H9 (cell line): ENCODE data around the gene ARPC1B. TPM values are rescaled to one million over a fixed set of nuclear protein-coding genes. Genes with fewer than 3 reads are reported as not detected.

Source experiments
- DNase-seq: peaks from one replicate; pipeline ENCODE4 v3.0.0-alpha.2; 2017
- H2AFZ ChIP-seq: one replicate; pipeline ENCODE4 v1.6.1; 2013; ENCODE audit warnings: mild to moderate bottlenecking, low read length, control low read depth, moderate library complexity
- H2AK5ac ChIP-seq: 2 replicates; pipeline ENCODE4 v1.6.1; 2013; ENCODE audit warnings: low read length, control low read depth, mixed read lengths; ENCODE audit not compliant: insufficient read length
- H2BK120ac ChIP-seq: one replicate; pipeline ENCODE4 v1.6.1; 2013; ENCODE audit warnings: low read depth, mild to moderate bottlenecking, low read length, control low read depth, inconsistent platforms; ENCODE audit not compliant: poor library complexity, severe bottlenecking
- H2BK12ac ChIP-seq: 2 replicates; pipeline ENCODE4 v1.6.1; 2013; ENCODE audit warnings: low read length, control low read depth, mixed read lengths, low read depth; ENCODE audit not compliant: insufficient read length
- H2BK15ac ChIP-seq: 2 replicates; pipeline ENCODE4 v1.6.1; 2013; ENCODE audit warnings: low read depth, low read length, control low read depth
- H2BK20ac ChIP-seq: one replicate; pipeline ENCODE4 v1.6.1; 2013; ENCODE audit warnings: low read depth, mild to moderate bottlenecking, low read length, control low read depth, inconsistent platforms; ENCODE audit not compliant: poor library complexity, severe bottlenecking
- H2BK5ac ChIP-seq: 2 replicates; pipeline ENCODE4 v1.6.1; 2013; ENCODE audit warnings: low read length, control low read depth, mixed read lengths; ENCODE audit not compliant: insufficient read length
- H3K14ac ChIP-seq: 2 replicates; pipeline ENCODE4 v1.6.1; 2013; ENCODE audit warnings: low read length, control low read depth; ENCODE audit not compliant: insufficient read depth
- H3K18ac ChIP-seq: 2 replicates; pipeline ENCODE4 v1.6.1; 2013; ENCODE audit warnings: low read depth, mild to moderate bottlenecking, mixed read lengths, low read length, control low read depth; ENCODE audit not compliant: insufficient read length
- H3K23ac ChIP-seq: 2 replicates; pipeline ENCODE4 v1.6.1; 2013; ENCODE audit warnings: low read length, control low read depth, mixed read lengths, low read depth; ENCODE audit not compliant: insufficient read length
- H3K23me2 ChIP-seq: 2 replicates; pipeline ENCODE4 v1.6.1; 2013; ENCODE audit warnings: low read depth, mild to moderate bottlenecking, mixed read lengths, low read length, control low read depth; ENCODE audit not compliant: insufficient read length, poor library complexity, severe bottlenecking
- H3K27ac ChIP-seq: 2 replicates; pipeline ENCODE4 v1.5.1; 2013; ENCODE audit warnings: low read length, control low read depth, mixed read lengths, low read depth; ENCODE audit not compliant: insufficient read length
- H3K27me3 ChIP-seq: 2 replicates; pipeline ENCODE4 v1.6.1; 2013; ENCODE audit warnings: low read length, control low read depth, inconsistent platforms; ENCODE audit not compliant: insufficient read depth
- H3K4ac ChIP-seq: 2 replicates; pipeline ENCODE4 v1.6.1; 2013; ENCODE audit warnings: low read depth, mild to moderate bottlenecking, control low read depth, inconsistent platforms, low read length, moderate library complexity
- H3K4me1 ChIP-seq: 2 replicates; pipeline ENCODE4 v1.6.1; 2013; ENCODE audit warnings: low read length, control low read depth, inconsistent platforms; ENCODE audit not compliant: insufficient read depth
- H3K4me2 ChIP-seq: 2 replicates; pipeline ENCODE4 v1.6.1; 2013; ENCODE audit warnings: low read length, control low read depth, mixed read lengths; ENCODE audit not compliant: insufficient read length, insufficient read depth
- H3K56ac ChIP-seq: 2 replicates; pipeline ENCODE4 v1.6.1; 2013; ENCODE audit warnings: low read depth, mild to moderate bottlenecking, mixed read lengths, low read length, control low read depth; ENCODE audit not compliant: insufficient read length
- H3K79me1 ChIP-seq: 2 replicates; pipeline ENCODE4 v1.6.1; 2013; ENCODE audit warnings: low read depth, mild to moderate bottlenecking, moderate library complexity, low read length, control low read depth, inconsistent platforms; ENCODE audit not compliant: insufficient read depth, poor library complexity, severe bottlenecking
- H3K79me2 ChIP-seq: 2 replicates; pipeline ENCODE4 v1.6.1; 2013; ENCODE audit warnings: low read length, control low read depth, inconsistent platforms; ENCODE audit not compliant: insufficient read depth
- H3K9ac ChIP-seq: 2 replicates; pipeline ENCODE4 v1.6.1; 2013; ENCODE audit warnings: low read length, control low read depth, mixed read lengths; ENCODE audit not compliant: insufficient read length; ENCODE audit errors: extremely low read depth
- H3K9me3 ChIP-seq: one replicate; pipeline ENCODE4 v1.6.1; 2013; ENCODE audit warnings: low read depth, low read length, inconsistent platforms; ENCODE audit not compliant: control insufficient read depth
- H3T11ph ChIP-seq: one replicate; pipeline ENCODE4 v1.6.1; 2013; ENCODE audit warnings: mild to moderate bottlenecking, low read length, control low read depth, inconsistent platforms
- H4K20me1 ChIP-seq: one replicate; pipeline ENCODE4 v1.6.1; 2013; ENCODE audit not compliant: control insufficient read depth, insufficient read length, insufficient read depth
- H4K5ac ChIP-seq: 2 replicates; pipeline ENCODE4 v1.6.1; 2013; ENCODE audit warnings: low read depth, mild to moderate bottlenecking, mixed read lengths, low read length, control low read depth; ENCODE audit not compliant: insufficient read length
- H4K8ac ChIP-seq: replicated peaks from 2 replicates; pipeline ENCODE4 v1.6.1; 2013; ENCODE audit warnings: low read length, control low read depth, mixed read lengths, low read depth; ENCODE audit not compliant: insufficient read length
- H4K91ac ChIP-seq: 2 replicates; pipeline ENCODE4 v1.6.1; 2013; ENCODE audit warnings: low read depth, mild to moderate bottlenecking, moderate library complexity, mixed read lengths, low read length, control low read depth; ENCODE audit not compliant: insufficient read length
- H3K27ac Mint-ChIP-seq, 3 experiments: 2 replicates in 2 of 3; 3 replicates in 1 of 3; pipeline ENCODE4 v1.8.0; 2020 to 2021; ENCODE audit warnings: mixed read lengths in 3 of 3, mild to moderate bottlenecking in 1 of 3, moderate library complexity in 1 of 3
- H3K27me3 Mint-ChIP-seq: 2 replicates; pipeline ENCODE4 v1.8.0; 2021; ENCODE audit warnings: low read depth, mild to moderate bottlenecking, moderate library complexity, mixed read lengths
- H3K36me3 Mint-ChIP-seq, 3 experiments: 2 replicates in 2 of 3; 3 replicates in 1 of 3; pipeline ENCODE4 v1.8.0; 2020 to 2021; ENCODE audit warnings: low read depth in 3 of 3, mixed read lengths in 3 of 3; ENCODE audit not compliant: insufficient read depth in 1 of 3
- H3K4me1 Mint-ChIP-seq, 2 experiments: 2 replicates each; pipeline ENCODE4 v1.8.0; 2020; ENCODE audit warnings: mixed read lengths in 2 of 2
- H3K4me3 Mint-ChIP-seq, 2 experiments: 2 replicates in 1 of 2; 3 replicates in 1 of 2; pipeline ENCODE4 v1.8.0; 2020 to 2021; ENCODE audit warnings: mild to moderate bottlenecking in 2 of 2, mixed read lengths in 2 of 2, moderate library complexity in 1 of 2
- H3K9me3 Mint-ChIP-seq, 2 experiments: 2 replicates in 1 of 2; 3 replicates in 1 of 2; pipeline ENCODE4 v1.8.0; 2020; ENCODE audit warnings: mild to moderate bottlenecking in 2 of 2, mixed read lengths in 2 of 2, moderate library complexity in 1 of 2
- CTCF ChIP-seq: fragments of 200-600 bp; sonication (generic); conservative IDR thresholded peaks from 3 replicates; pipeline ENCODE4 v1.8.0; 2021; ENCODE audit warnings: antibody characterized with exemption, mild to moderate bottlenecking
- WGBS: extraction: QIAGEN DNeasy Blood & Tissue Kit; methylation state at CpG from one replicate; pipeline ENCODE4 v1.1.7; 2013; ENCODE audit warnings: missing lambda C conversion rate, low lambda C conversion rate, mixed read lengths; ENCODE audit not compliant: insufficient read length; ENCODE audit errors: extremely low coverage; 5-methylcytosine and 5-hydroxymethylcytosine counted together
- total RNA-seq: library from RNA; stranded (reverse); gene quantifications from 2 replicates; pipeline ENCODE4 v1.2.1, GENCODE V29; 2021

Gene ARPC1B
- total RNA-seq, 1 experiment from 2014 or later: 56.3 TPM

GRCh38 chr7:99383791-99384370 lies 9.4 kb downstream of the ARPC1B start:
- H3K79me1 ChIP-seq: peaks cover 8% of the 10 kb centered on the region
- H4K5ac ChIP-seq: no peak overlapping the region
- no peak overlapping the region for H3K4me2 ChIP-seq
- no peaks in the 10 kb centered on the region for H3K9me3 ChIP-seq
- no peak overlapping the region for H2BK5ac ChIP-seq
- H3K27ac ChIP-seq: no peak overlapping the region
- no peak overlapping the region for H2BK120ac ChIP-seq
- no peaks in the 10 kb centered on the region for H3K4me1 ChIP-seq
- H4K20me1 ChIP-seq: no peaks in the 10 kb centered on the region
- H3K4ac ChIP-seq: no peak overlapping the region
- H3T11ph ChIP-seq: no peak overlapping the region
- H3K27me3 Mint-ChIP-seq: no peaks in the 10 kb centered on the region; the same call in 1 of the 2 replicates
- H3K56ac ChIP-seq: no peak overlapping the region
- H3K23ac ChIP-seq: no peak overlapping the region
- H2BK12ac ChIP-seq: no peak overlapping the region
- H4K8ac ChIP-seq: no peak overlapping the region
- no peak overlapping the region for H3K18ac ChIP-seq
- H2AFZ ChIP-seq: no peak overlapping the region
- no peaks in the 10 kb centered on the region for H3K79me2 ChIP-seq
- no CpG with 5 or more reads among the region's 13 CpGs for WGBS
- no peak overlapping the region; a peak in 1 of 5 replicates for H3K4me3 Mint-ChIP-seq
- H3K23me2 ChIP-seq: no peaks in the 10 kb centered on the region
- no peak overlapping the region for H2BK15ac ChIP-seq
- H2AK5ac ChIP-seq: no peak overlapping the region
- H3K9me3 Mint-ChIP-seq: no peaks in the 10 kb centered on the region; a peak in 1 of 5 replicates
- no peak for DNase-seq
- no peak for TF ChIP-seq CTCF
- no peak overlapping the region for H3K9ac ChIP-seq
- H3K27ac Mint-ChIP-seq: no peak overlapping the region
- H4K91ac ChIP-seq: no peak overlapping the region
- peaks cover 12 to 34% (median 17%) of the 10 kb centered on the region in 3 experiments; a peak in 6 of 7 replicates for H3K36me3 Mint-ChIP-seq
- peaks cover 6 to 11% of the 10 kb centered on the region in 2 experiments for H3K4me1 Mint-ChIP-seq
- H3K27me3 ChIP-seq: no peaks in the 10 kb centered on the region
- H3K14ac ChIP-seq: no peak overlapping the region
- H2BK20ac ChIP-seq: no peak overlapping the region
